PFSK-1 (cell line): ENCODE measurements around the gene PARD6A.

Experiments
- FOXP2 ChIP-seq: optimal IDR thresholded peaks from 2 replicates; pipeline ENCODE3; 2011; ENCODE audit warnings: borderline replicate concordance, control low read depth, inconsistent platforms; ENCODE audit not compliant: insufficient read depth; ENCODE audit errors: extremely low read length, extremely low read depth
- POLR2AphosphoS5 ChIP-seq: IDR thresholded peaks from 2 replicates; pipeline ENCODE4 v1.6.1; 2012; ENCODE audit warnings: low read depth, mild to moderate bottlenecking, control low read depth, low read length, moderate library complexity
- SIN3A ChIP-seq: IDR thresholded peaks from 2 replicates; pipeline ENCODE4 v1.6.1; 2012; ENCODE audit warnings: mild to moderate bottlenecking, low read length, moderate library complexity, borderline replicate concordance; ENCODE audit not compliant: insufficient read depth
- TAF1 ChIP-seq: IDR thresholded peaks from 2 replicates; pipeline ENCODE4 v1.6.1; 2012; ENCODE audit warnings: low read length, control low read depth, borderline replicate concordance; ENCODE audit not compliant: insufficient read depth
- TF ChIP-seq, protein P1 (sequence below), 2 experiments: IDR thresholded peaks; 2 replicates each; pipeline versions ENCODE4 v1.6.1 to v1.8.0; 2011 to 2012; ENCODE audit warnings: low read depth in 2 of 2, low read length in 2 of 2, control low read depth in 1 of 2, inconsistent platforms in 1 of 2, mild to moderate bottlenecking in 1 of 2, moderate library complexity in 1 of 2; ENCODE audit not compliant: insufficient read depth in 1 of 2

DNA sequence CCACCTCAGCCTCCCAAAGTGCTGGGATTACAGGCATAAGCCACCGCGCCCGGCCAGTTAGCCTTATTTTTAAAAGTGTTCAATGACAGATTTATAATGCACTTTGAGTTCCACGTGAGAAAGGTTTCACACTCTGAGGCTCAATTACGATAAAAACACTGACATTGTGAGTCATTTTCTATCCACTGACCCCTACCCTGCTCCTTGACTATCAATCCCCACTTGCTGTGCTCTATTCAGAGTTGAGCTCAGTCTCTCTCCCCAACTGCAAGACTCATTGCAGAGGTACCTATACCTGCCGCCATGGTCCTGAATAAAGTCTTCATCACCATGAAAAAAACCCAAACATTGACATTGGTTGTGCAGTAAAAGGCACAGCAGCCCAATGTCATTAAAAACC, 49.8 kb downstream of the PARD6A start:
- TF ChIP-seq POLR2AphosphoS5: no peak
- no peak for TF ChIP-seq TAF1
- TF ChIP-seq SIN3A: no peak
- TF ChIP-seq, protein P1, sequence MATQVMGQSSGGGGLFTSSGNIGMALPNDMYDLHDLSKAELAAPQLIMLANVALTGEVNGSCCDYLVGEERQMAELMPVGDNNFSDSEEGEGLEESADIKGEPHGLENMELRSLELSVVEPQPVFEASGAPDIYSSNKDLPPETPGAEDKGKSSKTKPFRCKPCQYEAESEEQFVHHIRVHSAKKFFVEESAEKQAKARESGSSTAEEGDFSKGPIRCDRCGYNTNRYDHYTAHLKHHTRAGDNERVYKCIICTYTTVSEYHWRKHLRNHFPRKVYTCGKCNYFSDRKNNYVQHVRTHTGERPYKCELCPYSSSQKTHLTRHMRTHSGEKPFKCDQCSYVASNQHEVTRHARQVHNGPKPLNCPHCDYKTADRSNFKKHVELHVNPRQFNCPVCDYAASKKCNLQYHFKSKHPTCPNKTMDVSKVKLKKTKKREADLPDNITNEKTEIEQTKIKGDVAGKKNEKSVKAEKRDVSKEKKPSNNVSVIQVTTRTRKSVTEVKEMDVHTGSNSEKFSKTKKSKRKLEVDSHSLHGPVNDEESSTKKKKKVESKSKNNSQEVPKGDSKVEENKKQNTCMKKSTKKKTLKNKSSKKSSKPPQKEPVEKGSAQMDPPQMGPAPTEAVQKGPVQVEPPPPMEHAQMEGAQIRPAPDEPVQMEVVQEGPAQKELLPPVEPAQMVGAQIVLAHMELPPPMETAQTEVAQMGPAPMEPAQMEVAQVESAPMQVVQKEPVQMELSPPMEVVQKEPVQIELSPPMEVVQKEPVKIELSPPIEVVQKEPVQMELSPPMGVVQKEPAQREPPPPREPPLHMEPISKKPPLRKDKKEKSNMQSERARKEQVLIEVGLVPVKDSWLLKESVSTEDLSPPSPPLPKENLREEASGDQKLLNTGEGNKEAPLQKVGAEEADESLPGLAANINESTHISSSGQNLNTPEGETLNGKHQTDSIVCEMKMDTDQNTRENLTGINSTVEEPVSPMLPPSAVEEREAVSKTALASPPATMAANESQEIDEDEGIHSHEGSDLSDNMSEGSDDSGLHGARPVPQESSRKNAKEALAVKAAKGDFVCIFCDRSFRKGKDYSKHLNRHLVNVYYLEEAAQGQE (IDR thresholded peaks at IDR 0.05; ENCODE audit: insufficient read depth in 1 of 2, low read depth in 2 of 2, low read length in 2 of 2): no peak
- no peak for TF ChIP-seq FOXP2
